ENCODE results near the gene VPS45.

The VPS45 gene

DNA sequence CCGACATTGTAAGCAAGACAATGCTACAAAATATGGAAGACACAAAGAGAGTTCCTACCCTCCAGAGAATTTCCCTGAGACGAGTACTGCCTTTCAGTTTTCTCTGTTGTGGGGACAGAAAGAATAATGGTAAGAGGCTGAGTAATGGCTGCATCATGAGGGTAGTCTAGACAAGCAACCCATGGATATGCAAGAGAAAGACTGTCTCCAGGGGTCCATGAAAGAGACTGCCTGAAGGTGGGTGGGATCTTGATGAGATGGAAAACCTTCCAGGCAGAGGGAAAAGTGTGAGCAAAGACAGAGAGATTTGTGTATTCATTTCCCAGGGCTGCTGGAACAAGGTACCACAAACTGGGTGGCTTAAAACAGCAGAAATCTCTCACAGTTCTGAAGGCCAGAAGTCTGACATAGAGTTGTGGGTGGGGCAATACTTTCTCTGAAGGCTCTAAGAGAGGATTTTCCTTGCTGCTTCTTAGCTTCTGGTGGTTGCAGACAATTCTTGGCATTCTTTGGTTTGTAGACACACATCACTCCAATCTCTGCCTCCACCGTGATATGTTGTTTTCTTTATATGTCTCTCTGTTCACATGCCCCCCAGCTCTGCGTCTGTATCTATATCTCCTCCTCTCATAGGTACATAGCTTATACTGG lies 126.9 kb downstream of the VPS45 start:
- DNase-seq (ENCODE audit: low spot score), result no peak

Measured in D341Med (cell line).